ENCODE results near the gene SCARF1. TPM values are rescaled to one million over a fixed set of nuclear protein-coding genes. Genes with fewer than 3 reads are reported as not detected.
A peak's percentile ranks its signal among the peaks of the same experiment; 100 is the strongest.

Gene SCARF1
- total RNA-seq, 1 experiment from 2014 or later = 0.73 TPM

DNA sequence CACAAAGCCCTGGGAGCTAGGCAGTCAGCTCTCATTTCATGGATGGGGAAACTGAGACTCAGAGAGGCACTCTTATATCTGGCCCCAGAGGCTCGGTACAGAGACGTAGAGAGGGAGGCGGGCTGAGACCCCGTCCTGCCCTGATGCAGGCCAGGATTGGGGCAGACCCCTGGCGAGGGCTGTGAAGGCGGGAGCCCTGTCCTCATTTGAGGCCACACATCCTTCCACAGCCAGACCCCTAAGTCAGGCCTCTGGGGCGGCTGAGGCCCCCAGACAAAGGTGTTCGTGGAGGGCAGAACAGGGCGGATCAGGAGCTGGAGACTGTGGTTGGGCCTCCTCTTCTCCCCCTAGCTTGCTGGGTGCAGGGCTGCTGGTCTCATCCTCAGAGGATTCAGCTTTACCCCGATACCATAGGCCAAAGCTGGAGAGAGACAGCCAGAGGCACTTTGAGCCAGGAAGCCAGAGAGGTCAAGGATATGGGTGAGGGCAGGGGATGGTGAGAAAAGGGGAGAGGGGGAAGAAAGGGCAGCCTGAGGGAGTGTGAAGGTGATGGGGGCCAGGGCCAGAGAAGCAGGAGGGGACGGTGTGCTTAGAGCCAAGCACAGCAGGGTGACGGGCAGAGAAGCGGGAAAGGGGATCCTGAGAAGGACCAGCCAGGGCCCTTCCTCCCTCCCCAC lies 805 bp upstream of the SCARF1 start:
- no peaks in the 10 kb centered on the region for H3K79me2 ChIP-seq (ENCODE audit: low read length)
- no peak overlapping the region for H3K4me2 ChIP-seq (ENCODE audit: low read length)
- intact Hi-C loops (cut with micrococcal nuclease) = no loop called here
- H4K20me1 ChIP-seq (ENCODE audit: low read length) = no peaks in the 10 kb centered on the region
- H3K4me3 ChIP-seq (ENCODE audit: low read length) = no peak overlapping the region
- no peak overlapping the region for H3K9ac ChIP-seq (ENCODE audit: low read length)
- no TSS peak for BruUV-seq (replicated peaks)
- ChIA-PET CTCF (no interaction called here), POLR2A (ENCODE audit: unreplicated experiment) (no interaction called here)
- ATAC-seq (no peak), DNase-seq (no peak)
- no peaks in the 10 kb centered on the region for H3K27me3 ChIP-seq (ENCODE audit: low read length)
- H3K4me1 ChIP-seq (ENCODE audit: insufficient read depth, low read length) = peaks cover 24% of the 10 kb centered on the region
- no peaks in the 10 kb centered on the region for H3K9me3 ChIP-seq (ENCODE audit: low read length)
- no peaks in the 10 kb centered on the region for H3F3A ChIP-seq (ENCODE audit: low read length, unreplicated experiment)
- TF ChIP-seq, protein P1, sequence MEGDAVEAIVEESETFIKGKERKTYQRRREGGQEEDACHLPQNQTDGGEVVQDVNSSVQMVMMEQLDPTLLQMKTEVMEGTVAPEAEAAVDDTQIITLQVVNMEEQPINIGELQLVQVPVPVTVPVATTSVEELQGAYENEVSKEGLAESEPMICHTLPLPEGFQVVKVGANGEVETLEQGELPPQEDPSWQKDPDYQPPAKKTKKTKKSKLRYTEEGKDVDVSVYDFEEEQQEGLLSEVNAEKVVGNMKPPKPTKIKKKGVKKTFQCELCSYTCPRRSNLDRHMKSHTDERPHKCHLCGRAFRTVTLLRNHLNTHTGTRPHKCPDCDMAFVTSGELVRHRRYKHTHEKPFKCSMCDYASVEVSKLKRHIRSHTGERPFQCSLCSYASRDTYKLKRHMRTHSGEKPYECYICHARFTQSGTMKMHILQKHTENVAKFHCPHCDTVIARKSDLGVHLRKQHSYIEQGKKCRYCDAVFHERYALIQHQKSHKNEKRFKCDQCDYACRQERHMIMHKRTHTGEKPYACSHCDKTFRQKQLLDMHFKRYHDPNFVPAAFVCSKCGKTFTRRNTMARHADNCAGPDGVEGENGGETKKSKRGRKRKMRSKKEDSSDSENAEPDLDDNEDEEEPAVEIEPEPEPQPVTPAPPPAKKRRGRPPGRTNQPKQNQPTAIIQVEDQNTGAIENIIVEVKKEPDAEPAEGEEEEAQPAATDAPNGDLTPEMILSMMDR (conservative IDR thresholded peaks at IDR 0.05; ENCODE audit: low read depth, low read length) = no peak
- TF ChIP-seq EZH2 (IDR thresholded peaks at IDR 0.05; ENCODE audit: low read length, unreplicated experiment) (no peak), EZH2phosphoT487 (IDR thresholded peaks at IDR 0.05; ENCODE audit: borderline replicate concordance, low read length) (no peak)
- H3K27ac ChIP-seq (ENCODE audit: low read length) = no peak overlapping the region
- H2AFZ ChIP-seq (ENCODE audit: low read length) = no peak overlapping the region
- no peaks in the 10 kb centered on the region; the same call in 1 of the 2 replicates for H3K36me3 ChIP-seq (ENCODE audit: low read depth, low read length)
- no peaks in the 10 kb centered on the region for H3K9me2 ChIP-seq (replicated peaks; ENCODE audit: low read length)

DNA sequence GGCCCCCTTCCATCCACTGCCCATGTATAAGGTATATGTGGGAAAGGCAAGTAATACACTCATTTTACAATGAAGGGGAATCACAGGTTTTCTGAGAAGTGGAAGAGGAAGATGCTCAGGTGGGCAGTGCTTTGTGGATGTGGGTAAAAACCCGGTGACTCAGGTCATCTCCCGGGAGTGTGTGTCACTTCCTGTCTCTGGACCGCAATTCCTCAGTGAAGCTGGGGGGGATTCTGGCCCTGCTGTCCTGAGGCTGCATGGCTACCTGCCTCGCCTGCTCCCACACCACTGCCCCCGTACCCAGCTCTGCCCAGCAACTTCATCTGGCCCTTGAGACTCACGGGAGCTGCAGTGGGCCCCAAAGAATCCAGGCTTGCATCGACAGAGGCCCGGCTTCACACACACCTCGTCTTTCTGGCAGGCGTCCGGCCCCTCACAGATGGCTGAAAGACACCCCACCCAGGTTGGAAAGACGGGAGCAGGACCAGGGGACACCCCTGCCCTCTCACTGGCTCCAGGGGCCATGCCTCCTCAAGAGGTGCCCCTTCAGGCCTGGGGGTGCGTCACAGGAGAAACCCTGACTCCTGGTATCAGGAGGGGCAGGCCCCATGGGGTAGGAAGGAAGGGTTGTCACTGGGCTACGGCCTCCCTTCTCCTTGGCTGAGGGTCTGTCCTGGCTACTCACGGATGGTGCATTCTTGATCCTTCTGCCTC lies 882 bp downstream of the SCARF1 start:
- Histone ChIP-seq H3K36me3 (ENCODE audit: low read depth, low read length) (no peaks in the 10 kb centered on the region), H3K27me3 (ENCODE audit: low read length) (no peaks in the 10 kb centered on the region), H3K4me2 (ENCODE audit: low read length) (peak overlapping the region; percentile 82), H3K4me3 (ENCODE audit: low read length) (no peak overlapping the region), H3K9me3 (ENCODE audit: low read length) (no peaks in the 10 kb centered on the region), H3K9ac (ENCODE audit: low read length) (no peak overlapping the region), H3K4me1 (ENCODE audit: insufficient read depth, low read length) (peaks cover 16% of the 10 kb centered on the region), H3K79me2 (ENCODE audit: low read length) (no peaks in the 10 kb centered on the region), H2AFZ (ENCODE audit: low read length) (no peak overlapping the region), H4K20me1 (ENCODE audit: low read length) (no peaks in the 10 kb centered on the region), H3K27ac (ENCODE audit: low read length) (no peak overlapping the region), H3K9me2 (replicated peaks; ENCODE audit: low read length) (no peaks in the 10 kb centered on the region), H3F3A (ENCODE audit: low read length, unreplicated experiment) (no peaks in the 10 kb centered on the region)
- intact Hi-C loops (cut with micrococcal nuclease) = no loop called here
- DNase-seq (peak; percentile 55), ATAC-seq (no peak; the same call in 1 of the 2 replicates)
- POLR2A ChIA-PET (ENCODE audit: unreplicated experiment) = no interaction called here
- TF ChIP-seq EZH2 (IDR thresholded peaks at IDR 0.05; ENCODE audit: low read length, unreplicated experiment) (no peak), EZH2phosphoT487 (IDR thresholded peaks at IDR 0.05; ENCODE audit: borderline replicate concordance, low read length) (no peak)
- TF ChIP-seq, protein P1 (conservative IDR thresholded peaks at IDR 0.05; ENCODE audit: low read depth, low read length) = no peak
- CTCF ChIA-PET = no interaction called here
- no TSS peak for BruUV-seq (replicated peaks)

DNA sequence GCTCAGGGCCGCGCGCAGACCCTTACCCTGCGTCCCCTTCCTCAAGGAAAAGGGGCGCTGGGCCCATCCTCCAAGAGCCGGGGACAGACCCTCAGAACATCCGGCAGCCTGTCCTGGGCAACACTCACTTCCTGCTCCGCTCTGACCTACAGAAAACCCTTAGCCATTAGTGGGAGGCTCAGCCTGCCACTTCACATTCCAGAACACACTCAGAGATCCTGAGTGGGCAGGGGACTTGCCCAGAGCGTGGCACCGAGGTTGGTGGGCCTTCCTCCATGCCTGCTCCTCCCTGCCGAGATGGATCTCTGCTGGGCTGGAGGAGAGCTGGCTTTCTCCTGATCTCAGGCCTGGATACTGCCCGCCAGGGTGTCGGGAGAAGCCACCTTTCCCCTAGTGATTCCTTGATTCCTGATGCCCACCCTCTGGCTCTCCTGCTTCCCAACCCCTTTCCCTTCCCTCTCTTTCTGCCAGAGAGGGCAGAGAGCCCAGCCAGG lies 1.5 kb downstream of the SCARF1 start:
- H3K79me2 ChIP-seq (ENCODE audit: low read length) = no peaks in the 10 kb centered on the region
- no peak overlapping the region for H3K27ac ChIP-seq (ENCODE audit: low read length)
- H3K9ac ChIP-seq (ENCODE audit: low read length) = no peak overlapping the region
- intact Hi-C loops (cut with micrococcal nuclease) = no loop called here
- no peak for DNase-seq
- no TSS peak for BruUV-seq (replicated peaks)
- H3K4me3 ChIP-seq (ENCODE audit: low read length) = peak overlapping the region; percentile 66
- no peak for TF ChIP-seq EZH2 (IDR thresholded peaks at IDR 0.05; ENCODE audit: low read length, unreplicated experiment)
- TF ChIP-seq, protein P1 (conservative IDR thresholded peaks at IDR 0.05; ENCODE audit: low read depth, low read length) = no peak
- TF ChIP-seq EZH2phosphoT487 (IDR thresholded peaks at IDR 0.05; ENCODE audit: borderline replicate concordance, low read length) = no peak
- H3K27me3 ChIP-seq (ENCODE audit: low read length) = no peaks in the 10 kb centered on the region
- H4K20me1 ChIP-seq (ENCODE audit: low read length) = no peaks in the 10 kb centered on the region
- ATAC-seq = peak; percentile 7; the same call in 1 of the 2 replicates
- H3K9me2 ChIP-seq (replicated peaks; ENCODE audit: low read length) = no peaks in the 10 kb centered on the region
- peak overlapping the region; percentile 82 for H3K4me2 ChIP-seq (ENCODE audit: low read length)
- H3K9me3 ChIP-seq (ENCODE audit: low read length) = no peaks in the 10 kb centered on the region
- peaks cover 16% of the 10 kb centered on the region for H3K4me1 ChIP-seq (ENCODE audit: insufficient read depth, low read length)
- H2AFZ ChIP-seq (ENCODE audit: low read length) = peak overlapping the region; percentile 34; the same call in 1 of the 2 replicates
- ChIA-PET POLR2A (ENCODE audit: unreplicated experiment) (no interaction called here), CTCF (no interaction called here)
- H3F3A ChIP-seq (ENCODE audit: low read length, unreplicated experiment) = no peaks in the 10 kb centered on the region
- H3K36me3 ChIP-seq (ENCODE audit: low read depth, low read length) = no peaks in the 10 kb centered on the region
